HG02852 (cell line): ENCODE measurements around the gene OTUD6A.
"Not testable (repeated sequence)": the region's sequence is repeated elsewhere in the genome, so short reads cannot be mapped to it uniquely, and the experiment has no call there.

Experiments
- ATAC-seq: cut with Tn5 transposase; IDR thresholded peaks from one replicate; pipeline ENCODE4 v1.9.1; 2021; ENCODE audit warnings: mild to moderate bottlenecking, moderate library complexity; ENCODE audit not compliant: unreplicated experiment

OTUD6A gene

DNA sequence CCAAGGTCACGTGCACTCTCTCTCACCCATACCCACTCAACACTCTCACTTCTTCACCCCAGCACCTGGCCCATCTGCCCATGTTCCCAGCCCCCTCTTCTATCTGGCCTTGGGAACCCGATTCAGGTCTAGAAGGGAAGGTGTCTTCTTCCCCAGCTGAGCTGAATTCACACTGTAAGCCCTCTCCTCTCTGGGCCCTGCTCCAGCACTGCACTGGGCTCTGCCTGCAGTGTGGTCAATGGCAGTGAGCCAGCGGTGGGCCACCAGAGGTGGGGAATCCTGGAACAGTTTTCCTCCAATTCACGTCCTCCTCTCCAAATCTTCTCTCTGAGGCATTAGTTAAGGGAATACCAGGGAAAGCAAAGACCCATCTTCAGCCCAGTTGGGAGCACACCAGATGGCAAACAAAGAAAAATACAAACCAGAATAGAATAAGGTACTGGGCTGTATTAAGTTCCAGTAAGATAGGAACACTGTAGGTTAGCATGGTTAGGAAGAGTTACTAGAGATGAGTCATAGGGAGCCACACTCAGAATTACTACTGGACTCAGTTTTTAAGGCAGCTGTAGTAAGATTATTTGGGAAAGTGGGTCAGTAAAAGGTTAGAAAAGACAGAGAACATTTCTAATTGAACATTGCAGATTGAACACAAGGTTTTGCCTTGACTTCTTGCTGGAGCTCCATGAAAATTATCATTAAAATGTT is 17.6 kb upstream of the OTUD6A start:
- ATAC-seq, result no peak

GRCh38 chrX:70046978-70047377 is 15.3 kb upstream of the OTUD6A start:
- no peak for ATAC-seq

DNA sequence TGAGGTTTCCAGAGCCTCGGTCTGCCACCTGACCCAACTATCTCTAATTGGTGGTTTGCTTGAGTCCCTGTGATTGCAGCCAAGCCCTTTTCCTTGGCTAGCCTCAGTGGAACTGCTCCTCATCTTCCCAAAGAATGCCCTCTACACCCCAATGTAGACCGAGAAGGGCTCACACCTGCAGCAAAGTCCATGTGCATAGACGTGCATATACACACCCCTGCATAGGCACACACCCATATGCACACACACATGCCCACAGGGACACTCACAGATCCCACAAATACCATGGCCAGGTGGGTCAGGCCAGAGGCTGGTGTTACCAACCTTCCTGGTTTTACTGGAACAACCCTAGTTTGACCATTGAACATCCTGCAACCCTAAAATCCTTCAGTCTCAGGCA is 12.9 kb upstream of the OTUD6A start:
- no peak for ATAC-seq

- ATAC-seq, result no peak
Observed at GRCh38 chrX:70049925-70050324, 12.3 kb upstream of the OTUD6A start, which contains the start of gene AWAT2. Gene AWAT2, minus strand, starts transcription at chrX:70049938. Its CDS starts 6 bp downstream, at chrX:70049932.

DNA sequence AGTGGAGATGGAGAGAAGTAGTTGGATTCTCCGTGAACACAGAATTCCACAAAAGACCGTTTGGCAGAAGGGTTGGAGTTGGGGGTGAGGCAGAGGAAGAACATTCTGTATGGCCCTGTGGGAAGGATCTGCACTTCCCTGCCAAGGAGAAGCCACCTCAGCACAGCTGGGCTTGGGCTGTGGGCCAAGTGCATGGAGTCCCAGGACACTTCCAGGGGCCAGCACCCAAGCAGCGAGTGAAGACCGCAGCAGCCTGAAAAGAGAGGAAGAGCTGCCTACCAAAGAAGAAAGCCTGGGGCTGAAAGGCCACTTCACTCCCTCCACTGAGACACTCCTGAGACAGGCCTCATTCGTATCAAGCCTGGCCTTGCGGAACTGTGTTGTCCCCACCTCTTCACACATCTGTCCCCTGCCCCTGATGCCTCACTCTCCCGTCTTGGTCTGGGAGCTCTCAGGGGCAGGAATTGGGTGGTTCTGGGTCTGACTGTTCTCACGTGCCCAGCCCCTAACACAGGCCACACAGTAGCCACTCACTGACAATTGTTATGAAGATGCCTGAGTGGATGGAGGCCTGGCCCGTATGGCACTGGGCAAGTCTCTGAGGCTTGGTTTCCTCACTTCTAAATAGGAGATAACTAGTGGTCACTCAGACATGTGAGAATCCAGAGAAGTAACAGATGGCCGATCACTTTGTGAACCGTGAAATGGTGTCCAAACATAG is 9.2 kb upstream of the OTUD6A start:
- ATAC-seq, result no peak

DNA sequence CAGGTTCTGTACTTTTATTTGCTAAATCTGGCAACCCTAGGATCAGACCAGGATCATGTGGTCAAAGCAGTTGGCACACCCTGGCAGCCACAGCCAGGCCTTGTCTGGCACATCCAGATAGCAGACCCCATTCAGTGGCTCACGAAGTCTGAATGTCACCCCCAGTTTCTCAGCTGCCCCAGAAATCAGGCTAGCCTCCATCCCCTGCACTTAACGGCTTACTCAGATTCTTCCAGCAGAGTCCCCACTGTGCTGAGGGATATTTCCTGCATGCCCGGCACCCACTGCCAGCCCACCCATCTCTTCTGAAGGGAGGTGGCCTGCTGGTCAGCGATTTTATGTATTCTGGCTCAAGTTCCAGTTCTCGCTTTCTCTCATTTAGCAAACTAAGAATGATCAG is 7.9 kb upstream of the OTUD6A start:
- ATAC-seq, result no peak

DNA sequence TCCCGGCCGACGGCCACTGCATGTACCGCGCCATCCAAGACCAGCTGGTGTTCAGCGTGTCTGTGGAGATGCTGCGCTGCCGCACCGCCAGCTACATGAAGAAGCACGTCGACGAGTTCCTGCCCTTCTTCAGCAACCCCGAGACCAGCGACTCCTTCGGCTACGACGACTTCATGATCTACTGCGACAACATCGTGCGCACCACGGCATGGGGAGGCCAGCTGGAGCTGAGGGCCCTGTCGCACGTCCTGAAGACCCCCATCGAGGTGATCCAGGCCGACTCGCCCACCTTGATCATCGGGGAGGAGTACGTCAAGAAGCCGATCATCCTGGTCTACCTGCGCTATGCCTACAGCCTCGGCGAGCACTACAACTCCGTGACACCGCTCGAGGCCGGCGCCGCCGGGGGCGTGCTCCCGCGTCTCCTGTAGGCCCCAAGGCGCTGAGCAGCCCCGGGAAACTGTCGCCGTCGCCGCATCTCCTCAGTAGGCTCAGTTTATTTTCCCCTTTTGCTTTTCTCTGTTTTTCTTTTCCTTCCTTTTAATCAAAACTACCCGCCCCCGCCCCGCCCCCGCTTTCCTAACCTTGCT is 799 bp downstream of the OTUD6A start:
- no peak for ATAC-seq

DNA sequence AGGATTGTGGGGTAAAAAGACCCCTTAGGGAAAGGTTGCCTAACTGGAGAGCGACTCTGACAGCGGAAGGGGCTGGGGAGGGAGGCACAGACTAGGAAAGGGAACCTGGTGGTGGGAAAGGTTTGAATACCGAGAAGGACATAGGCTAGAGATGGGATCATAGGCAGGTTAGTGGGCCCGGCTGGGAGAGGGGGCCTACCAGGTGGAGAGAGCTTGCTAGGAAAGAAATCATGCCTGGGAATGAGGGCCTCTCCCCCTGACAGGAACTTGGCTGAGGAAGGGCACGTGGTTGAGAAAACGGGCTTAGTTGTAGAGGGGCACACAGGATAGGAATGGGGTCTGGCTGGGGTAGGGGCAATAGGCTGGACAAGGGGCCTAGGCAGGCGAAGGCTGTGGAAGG is 4.4 kb downstream of the OTUD6A start:
- ATAC-seq, result no peak

GRCh38 chrX:70079297-70079696 is 17.0 kb downstream of the OTUD6A start:
- ATAC-seq, result no peak

DNA sequence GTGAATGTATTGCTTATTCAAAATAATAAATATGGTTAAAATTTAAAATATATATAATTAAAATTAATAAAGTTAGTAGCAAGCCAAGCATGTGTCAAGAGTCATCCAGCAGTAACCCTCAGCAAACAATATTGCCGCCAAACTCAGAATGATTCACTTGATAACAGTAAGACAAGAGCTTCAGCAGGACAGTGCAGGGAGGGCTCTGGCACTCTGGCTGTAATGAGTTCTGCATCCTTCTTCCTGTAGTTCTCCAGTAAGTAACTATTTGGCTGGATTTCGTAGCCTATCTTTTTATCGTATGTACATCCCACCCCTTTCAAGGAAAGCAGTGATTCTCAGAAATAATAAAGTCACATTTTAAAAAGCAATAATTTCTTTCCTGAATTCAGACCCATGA is 17.6 kb downstream of the OTUD6A start:
- no peak for ATAC-seq

GRCh38 chrX:70082723-70083122 is 20.5 kb downstream of the OTUD6A start:
- no peak for ATAC-seq

DNA sequence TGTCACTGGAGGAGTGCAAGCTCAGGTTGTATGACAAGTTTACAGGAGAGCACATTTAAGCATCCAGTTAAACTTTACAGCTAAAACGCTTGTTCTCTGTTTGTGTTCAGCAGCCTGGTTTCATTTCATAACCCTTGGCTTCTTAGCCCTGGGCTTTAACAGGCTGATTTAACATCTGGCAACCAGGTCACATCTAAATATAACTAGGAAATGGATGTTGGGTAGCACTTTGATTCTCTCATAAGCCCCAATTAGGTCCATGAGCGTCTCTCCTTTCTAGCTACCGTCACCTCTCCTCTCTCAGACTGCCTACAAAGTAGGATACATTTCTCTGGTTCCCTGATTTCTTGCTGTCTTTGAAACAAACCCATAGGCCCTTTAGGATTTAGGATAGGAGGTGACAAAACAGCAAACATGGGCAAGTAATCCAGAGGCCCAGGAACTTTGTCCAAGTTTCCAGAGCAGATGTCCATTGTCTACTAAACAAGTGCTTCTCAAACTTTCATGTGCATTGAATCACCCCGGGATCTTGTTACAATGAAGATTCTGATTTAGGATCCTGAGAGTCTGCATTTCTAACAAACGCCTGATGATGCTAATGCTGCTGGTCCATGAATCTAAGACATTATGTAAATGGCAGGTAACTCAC is 22.5 kb downstream of the OTUD6A start:
- ATAC-seq, result no peak

- no peak for ATAC-seq
Observed at GRCh38 chrX:70087857-70088630, 25.8 kb downstream of the OTUD6A start.

DNA sequence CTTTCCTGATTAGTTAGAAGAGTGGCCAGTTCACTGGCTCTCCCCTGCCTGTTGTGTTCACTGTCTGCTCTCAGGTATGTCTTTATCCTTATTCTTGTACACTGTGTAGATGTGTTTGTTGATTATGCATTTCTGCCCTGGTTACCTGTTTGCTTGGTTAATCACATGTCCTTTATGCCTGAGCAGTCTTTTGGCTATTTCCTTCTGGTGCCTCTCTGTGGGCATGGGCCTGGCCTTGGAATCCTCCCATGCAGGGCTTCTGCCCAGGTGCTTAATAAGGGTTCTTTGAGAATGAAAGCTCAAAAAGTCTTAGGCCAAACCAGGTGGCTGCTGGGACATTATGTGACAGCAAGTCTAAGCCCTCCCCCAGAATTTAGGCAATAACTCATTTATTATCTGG is 26.5 kb downstream of the OTUD6A start:
- no peak for ATAC-seq

DNA sequence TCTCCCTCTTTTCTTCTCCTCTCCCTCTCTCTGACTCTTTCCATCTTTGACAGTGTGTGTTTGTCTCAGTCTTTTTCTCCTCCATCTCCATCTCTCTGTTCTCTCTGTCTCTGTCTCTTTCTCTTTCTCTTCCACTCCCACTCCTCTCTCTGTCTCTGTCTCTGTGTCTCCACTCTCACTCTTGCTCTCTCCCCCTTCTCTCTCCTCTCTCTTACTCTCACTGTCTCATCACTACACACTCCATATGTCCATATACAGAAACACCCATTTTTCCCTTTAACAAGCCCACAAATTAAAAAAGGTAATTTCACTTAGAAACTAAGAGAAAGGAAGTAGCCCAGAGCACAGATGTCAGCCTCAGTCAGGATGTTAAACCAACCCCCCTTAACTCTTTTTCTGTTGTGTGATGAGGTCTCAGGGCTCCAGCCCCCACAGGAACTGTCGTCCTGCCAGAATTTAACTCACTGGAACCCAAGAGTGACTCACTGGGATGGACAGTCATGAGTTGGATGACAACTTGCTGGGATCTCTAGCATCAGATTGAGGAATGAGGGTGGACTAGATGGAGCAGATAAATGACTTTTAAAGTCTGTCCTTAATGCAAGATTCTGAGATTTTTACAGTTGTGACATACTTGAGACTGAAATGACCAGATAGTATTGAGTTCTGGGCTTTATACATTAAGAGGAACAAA is 27.5 kb downstream of the OTUD6A start:
- ATAC-seq, result no peak

GRCh38 chrX:70092247-70092646 is 30.0 kb downstream of the OTUD6A start:
- ATAC-seq, result peak; percentile 64

DNA sequence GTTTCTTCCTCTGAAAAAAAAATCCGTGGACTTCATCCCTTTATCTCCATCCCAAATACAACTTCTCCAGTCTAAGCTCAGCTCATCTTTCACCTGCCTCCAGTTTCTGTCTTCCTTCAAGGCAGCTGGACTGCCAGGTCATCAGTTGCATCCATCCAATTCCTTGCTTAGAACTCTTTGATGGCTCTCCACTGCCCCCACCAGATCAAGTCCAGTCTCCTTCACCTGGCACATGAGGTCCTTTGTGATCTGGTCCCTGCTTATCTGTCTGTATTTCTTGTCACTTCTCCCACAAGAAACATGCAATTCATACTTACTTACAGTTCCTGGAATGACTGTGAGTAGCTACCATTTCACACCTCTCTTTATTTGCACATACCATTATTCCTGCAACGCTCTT is 33.8 kb downstream of the OTUD6A start:
- no peak for ATAC-seq

GRCh38 chrX:70105229-70105628 is 43.0 kb downstream of the OTUD6A start:
- ATAC-seq, result no peak

DNA sequence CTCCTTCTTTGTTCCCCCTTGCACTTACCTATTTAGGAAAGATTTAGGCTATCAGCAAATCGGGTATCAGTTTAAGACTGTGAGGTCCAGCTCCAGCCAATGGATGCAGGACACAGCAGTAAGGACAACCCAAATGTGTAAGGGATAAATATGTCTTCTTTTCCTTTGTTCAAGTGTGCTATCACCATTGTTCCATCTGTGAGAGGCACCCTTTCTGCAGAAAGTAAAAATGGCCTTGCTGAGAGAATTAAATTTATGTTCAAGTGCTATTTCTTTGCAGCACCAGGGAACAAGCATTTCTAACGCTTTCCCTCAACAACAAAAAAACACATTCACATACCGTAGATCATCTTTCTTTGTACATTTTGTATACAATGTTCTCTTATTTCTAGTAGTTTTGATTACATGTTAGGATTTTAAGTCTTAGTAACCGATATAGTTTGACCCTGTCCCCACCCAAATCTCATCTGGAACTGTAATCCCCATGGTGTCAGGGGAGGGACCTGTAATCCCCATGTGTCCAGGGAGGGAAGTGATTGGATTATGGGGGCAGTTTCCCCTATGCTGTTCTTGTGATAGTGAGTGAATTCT is 49.3 kb downstream of the OTUD6A start:
- ATAC-seq, result not testable (repeated sequence)
